Activated B cell treated with CpG ODN at 0.5 μM for 24 hours (primary cell): ENCODE data around the gene TAGAP. TPM values are rescaled to one million over a fixed set of nuclear protein-coding genes. Genes with fewer than 3 reads are reported as not detected.

Source experiments
- ATAC-seq: fragments of 200-7000 bp; cut with Tn5 transposase; one replicate; pipeline ENCODE4 v1.10.0; 2021; ENCODE audit warnings: low read depth, mild to moderate bottlenecking, moderate library complexity
- CTCF ChIA-PET: fragments of 350-600 bp; sonication (Branson Sonifier 250); formaldehyde crosslinking; loops from one replicate; lab custom pipeline; 2021; ENCODE audit warnings: antibody characterized with exemption; lab: Charles Lee
- POLR2A ChIA-PET: fragments of 350-600 bp; sonication (Branson Sonifier 250); formaldehyde crosslinking; loops from one replicate; lab custom pipeline; 2021; ENCODE audit warnings: antibody characterized with exemption; lab: Charles Lee
- DNase-seq: peaks from one replicate; pipeline ENCODE4 v3.0.0; 2022
- H3K27ac Mint-ChIP-seq: one replicate; pipeline ENCODE4 v1.8.0; 2020; ENCODE audit warnings: mixed read lengths
- H3K27me3 Mint-ChIP-seq: one replicate; pipeline ENCODE4 v1.8.0; 2021; ENCODE audit warnings: mixed read lengths
- H3K36me3 Mint-ChIP-seq: one replicate; pipeline ENCODE4 v1.8.0; 2021; ENCODE audit warnings: low read depth, mixed read lengths
- H3K4me1 Mint-ChIP-seq: one replicate; pipeline ENCODE4 v1.8.0; 2021; ENCODE audit warnings: mixed read lengths
- H3K4me3 Mint-ChIP-seq: one replicate; pipeline ENCODE4 v1.8.0; 2020; ENCODE audit warnings: mild to moderate bottlenecking, mixed read lengths
- H3K9me3 Mint-ChIP-seq: one replicate; pipeline ENCODE4 v1.8.0; 2020; ENCODE audit warnings: mixed read lengths
- intact Hi-C: fragments of 100-400 bp; cut with micrococcal nuclease; formaldehyde crosslinking; loops from one replicate; pipeline ENCODE4 v1.15.1; 2024
- total RNA-seq: library from RNA; stranded (reverse); gene quantifications from 2 replicates; pipeline ENCODE4 v1.2.3, GENCODE V29; 2022
- TF ChIP-seq, protein P1 (sequence below): fragments of 200-600 bp; IDR thresholded peaks from one replicate; pipeline ENCODE4 v1.8.0; 2022; ENCODE audit warnings: antibody characterized with exemption, mild to moderate bottlenecking

TAGAP gene
- total RNA-seq, 1 donor from 2014 or later: 129 TPM

DNA sequence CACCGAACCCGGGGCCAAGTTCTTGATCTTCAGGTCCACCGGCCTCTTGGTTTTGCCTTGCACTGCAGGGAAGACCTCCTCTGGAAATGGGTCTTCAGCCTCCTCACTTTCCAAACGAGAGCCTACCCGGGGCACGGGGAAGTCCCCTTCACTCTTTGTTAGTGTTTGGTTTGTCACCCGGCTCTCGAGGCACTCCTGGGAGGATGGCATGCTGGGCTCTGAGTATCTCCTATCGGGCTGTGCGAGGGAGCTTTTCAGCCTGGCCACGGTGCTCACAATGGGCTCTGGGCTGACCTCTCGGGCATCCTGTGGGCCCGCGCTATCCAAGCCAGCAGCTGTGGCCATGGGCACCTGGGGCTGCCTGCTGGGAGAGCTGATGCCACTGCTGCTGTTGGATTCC is 8.1 kb downstream of the TAGAP start:
- DNase-seq (no peak), ATAC-seq (no peak)
- ChIA-PET POLR2A (interaction anchor here (1.1 to 11.4 kb wide), 10 partner anchors 8 to 96 kb away, joined by 3 to 1007 read pairs (median 7); partner anchors contain the start of genes RSPH3 and TAGAP), CTCF (interaction anchor here (8.7 to 9.9 kb wide), 2 partner anchors 27 to 98 kb away, joined by 113 to 115 read pairs; no protein-coding TSS in a partner anchor)
- peaks cover 76% of the 10 kb centered on the region for H3K4me1 Mint-ChIP-seq
- TF ChIP-seq, protein P1, sequence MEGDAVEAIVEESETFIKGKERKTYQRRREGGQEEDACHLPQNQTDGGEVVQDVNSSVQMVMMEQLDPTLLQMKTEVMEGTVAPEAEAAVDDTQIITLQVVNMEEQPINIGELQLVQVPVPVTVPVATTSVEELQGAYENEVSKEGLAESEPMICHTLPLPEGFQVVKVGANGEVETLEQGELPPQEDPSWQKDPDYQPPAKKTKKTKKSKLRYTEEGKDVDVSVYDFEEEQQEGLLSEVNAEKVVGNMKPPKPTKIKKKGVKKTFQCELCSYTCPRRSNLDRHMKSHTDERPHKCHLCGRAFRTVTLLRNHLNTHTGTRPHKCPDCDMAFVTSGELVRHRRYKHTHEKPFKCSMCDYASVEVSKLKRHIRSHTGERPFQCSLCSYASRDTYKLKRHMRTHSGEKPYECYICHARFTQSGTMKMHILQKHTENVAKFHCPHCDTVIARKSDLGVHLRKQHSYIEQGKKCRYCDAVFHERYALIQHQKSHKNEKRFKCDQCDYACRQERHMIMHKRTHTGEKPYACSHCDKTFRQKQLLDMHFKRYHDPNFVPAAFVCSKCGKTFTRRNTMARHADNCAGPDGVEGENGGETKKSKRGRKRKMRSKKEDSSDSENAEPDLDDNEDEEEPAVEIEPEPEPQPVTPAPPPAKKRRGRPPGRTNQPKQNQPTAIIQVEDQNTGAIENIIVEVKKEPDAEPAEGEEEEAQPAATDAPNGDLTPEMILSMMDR: no peak
- H3K27me3 Mint-ChIP-seq: no peaks in the 10 kb centered on the region
- peaks cover 80% of the 10 kb centered on the region for H3K36me3 Mint-ChIP-seq
- peak overlapping the region; percentile 100 for H3K27ac Mint-ChIP-seq
- intact Hi-C loops: no loop called here
- H3K9me3 Mint-ChIP-seq: no peaks in the 10 kb centered on the region
- no peak overlapping the region for H3K4me3 Mint-ChIP-seq

DNA sequence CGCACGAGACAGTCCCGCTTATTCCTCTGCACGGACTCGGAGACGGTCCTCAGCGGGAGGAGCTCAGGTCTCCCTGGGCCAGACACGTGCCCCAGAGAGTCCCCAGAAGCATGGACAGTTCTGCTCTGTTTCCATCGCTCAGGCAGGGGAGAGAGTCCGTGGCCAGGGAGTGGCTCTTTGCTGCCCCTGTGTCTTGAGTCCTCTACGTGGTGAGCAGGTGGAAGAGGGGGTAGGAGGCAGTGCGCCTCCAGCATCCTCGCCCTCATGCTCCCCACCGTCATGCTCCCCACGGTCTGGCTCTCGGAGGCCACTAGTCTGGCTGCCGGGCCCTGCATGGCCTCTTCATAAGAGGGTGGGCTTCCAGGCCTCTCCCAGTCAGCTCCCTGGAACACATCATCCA is 8.9 kb downstream of the TAGAP start:
- no peaks in the 10 kb centered on the region for H3K9me3 Mint-ChIP-seq
- no peaks in the 10 kb centered on the region for H3K27me3 Mint-ChIP-seq
- ChIA-PET POLR2A (interaction anchor here (0.5 to 11.4 kb wide), 10 partner anchors 9 to 97 kb away, joined by 3 to 1007 read pairs (median 7); partner anchors contain the start of genes RSPH3 and TAGAP), CTCF (interaction anchor here (1.1 to 9.9 kb wide), 2 partner anchors 27 to 99 kb away, joined by 6 to 115 read pairs; no protein-coding TSS in a partner anchor)
- peaks cover 72% of the 10 kb centered on the region for H3K36me3 Mint-ChIP-seq
- H3K27ac Mint-ChIP-seq: peak overlapping the region; percentile 100
- ATAC-seq (no peak), DNase-seq (no peak)
- intact Hi-C loops: no loop called here
- TF ChIP-seq, protein P1: no peak
- H3K4me1 Mint-ChIP-seq: peaks cover 68% of the 10 kb centered on the region
- no peak overlapping the region for H3K4me3 Mint-ChIP-seq

DNA sequence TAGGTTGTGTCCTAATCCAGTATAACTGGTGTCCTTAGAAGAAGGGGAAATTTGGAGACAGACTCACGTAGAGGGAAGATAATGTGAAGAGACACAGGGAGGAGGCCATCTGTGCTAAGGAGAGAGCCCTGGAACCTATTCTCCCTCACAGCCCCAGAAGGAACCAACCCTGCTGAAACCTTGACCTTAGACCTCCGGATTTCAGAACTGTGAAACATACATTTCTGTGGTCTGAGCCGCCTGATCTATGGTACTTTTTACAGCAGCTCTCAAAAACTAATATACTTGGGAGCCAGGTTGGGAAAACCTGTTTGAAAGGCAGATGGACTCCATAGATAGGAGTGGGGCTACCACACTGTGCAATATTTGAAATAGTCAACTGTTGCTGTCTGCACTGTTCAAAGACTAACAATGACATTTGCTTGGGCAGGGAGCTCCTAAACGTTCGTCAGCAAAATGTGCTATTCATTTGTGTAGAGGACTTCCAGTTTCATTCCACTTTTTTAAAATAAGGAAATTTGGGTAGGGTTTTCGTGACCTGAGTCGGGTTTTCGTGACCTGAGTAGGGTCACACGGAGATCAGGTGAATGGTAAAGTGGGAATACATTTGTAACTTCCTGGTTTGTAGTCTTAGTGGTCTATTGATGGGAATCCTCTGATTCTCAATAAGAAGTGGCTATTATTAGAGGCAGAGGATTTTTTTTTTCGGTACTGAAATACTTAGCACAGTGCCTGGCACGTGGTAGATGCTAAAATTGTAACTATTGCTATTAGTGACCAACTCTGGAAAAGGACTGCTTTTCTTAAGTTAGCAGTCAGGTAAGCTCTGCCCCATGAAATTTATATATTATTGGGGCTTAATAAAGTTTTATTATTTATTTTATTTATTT is 11.4 kb downstream of the TAGAP start:
- no peak overlapping the region for H3K4me3 Mint-ChIP-seq
- intact Hi-C loops: no loop called here
- no peak for DNase-seq
- no peaks in the 10 kb centered on the region for H3K9me3 Mint-ChIP-seq
- H3K27me3 Mint-ChIP-seq: no peaks in the 10 kb centered on the region
- peaks cover 44% of the 10 kb centered on the region for H3K4me1 Mint-ChIP-seq
- peak overlapping the region; percentile 76 for H3K27ac Mint-ChIP-seq
- CTCF ChIA-PET: interaction anchor here (1.1 to 1.5 kb wide), 4 partner anchors 24 to 101 kb away, joined by 3 to 4 read pairs (median 4); no protein-coding TSS in a partner anchor
- POLR2A ChIA-PET: interaction anchor here (0.9 to 2.2 kb wide), 6 partner anchors 11 to 71 kb away, joined by 3 to 11 read pairs (median 6); partner anchors contain the start of genes RSPH3 and TAGAP
- peaks cover 47% of the 10 kb centered on the region for H3K36me3 Mint-ChIP-seq
- TF ChIP-seq, protein P1: no peak
- no peak for ATAC-seq

DNA sequence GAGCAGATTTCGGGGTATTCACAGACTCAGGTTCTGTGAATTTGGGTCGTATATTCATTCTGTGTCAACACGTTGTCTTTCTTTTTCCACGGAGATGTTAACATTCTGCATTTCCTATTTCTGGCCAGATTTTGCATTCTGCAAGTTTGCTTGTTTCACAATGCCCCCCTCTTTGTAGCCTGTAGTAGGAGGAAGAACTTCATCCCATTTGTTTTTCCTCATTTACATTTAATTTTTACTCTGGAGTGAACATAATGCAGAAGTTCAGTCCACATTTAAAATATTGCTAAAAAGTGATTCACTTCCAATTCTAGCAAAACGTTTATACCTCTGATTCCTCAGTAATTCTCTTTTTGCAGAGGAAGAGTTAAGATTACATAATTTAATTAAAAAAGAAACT is 12.9 kb downstream of the TAGAP start:
- ChIA-PET POLR2A (interaction anchor here (2.2 kb wide), 1 partner anchor 23 kb away, joined by 8 read pairs; no protein-coding TSS in a partner anchor), CTCF (interaction anchor here (1.2 to 1.5 kb wide), 2 partner anchors 23 to 72 kb away, joined by 3 to 4 read pairs; no protein-coding TSS in a partner anchor)
- no peaks in the 10 kb centered on the region for H3K27me3 Mint-ChIP-seq
- peaks cover 3% of the 10 kb centered on the region for H3K9me3 Mint-ChIP-seq
- H3K4me1 Mint-ChIP-seq: peaks cover 30% of the 10 kb centered on the region
- ATAC-seq (no peak), DNase-seq (no peak)
- H3K4me3 Mint-ChIP-seq: no peak overlapping the region
- TF ChIP-seq, protein P1: no peak
- H3K36me3 Mint-ChIP-seq: peaks cover 37% of the 10 kb centered on the region
- H3K27ac Mint-ChIP-seq: peak overlapping the region; percentile 59
- intact Hi-C loops: no loop called here
